Measurements from ENCODE around the gene OXER1. TPM values are rescaled to one million over a fixed set of nuclear protein-coding genes. Genes with fewer than 3 reads are reported as not detected.
A peak's percentile ranks its signal among the peaks of the same experiment; 100 is the strongest.

OXER1 gene
- total and polyA plus RNA-seq, 2 of the 13 experiments (the other 11 are each of a cell fraction or from before 2014, with no cell fraction given) = 8.0 to 9.0 TPM

- TF ChIP-seq ELK4 (CRISPR knock-in tag; IDR thresholded peaks at IDR 0.05; ENCODE audit: borderline replicate concordance) (no peak), SNAPC4 (CRISPR knock-in tag; IDR thresholded peaks at IDR 0.05) (no peak), ZNF639 (CRISPR knock-in tag; conservative IDR thresholded peaks at IDR 0.05) (peak; percentile 82; the same call in 1 of the 2 replicates), E2F1 (CRISPR knock-in tag; IDR thresholded peaks at IDR 0.05) (no peak), HOXA7 (CRISPR knock-in tag; IDR thresholded peaks at IDR 0.05) (no peak), FOXJ3 (CRISPR knock-in tag; IDR thresholded peaks at IDR 0.05; ENCODE audit: borderline replicate concordance) (no peak), ZNF740 (CRISPR knock-in tag; IDR thresholded peaks at IDR 0.05) (no peak), GATAD1 (CRISPR knock-in tag; IDR thresholded peaks at IDR 0.05) (no peak), SKIL (CRISPR knock-in tag; IDR thresholded peaks at IDR 0.05; ENCODE audit: borderline replicate concordance) (no peak), ZBTB10 (CRISPR knock-in tag; IDR thresholded peaks at IDR 0.05; ENCODE audit: borderline replicate concordance) (peak; percentile 83; the same call in 1 of the 2 replicates), ZNF766 (CRISPR knock-in tag; IDR thresholded peaks at IDR 0.05; ENCODE audit: borderline replicate concordance) (no peak), ZFP62 (CRISPR knock-in tag; IDR thresholded peaks at IDR 0.05) (no peak), CBX1 (IDR thresholded peaks at IDR 0.05; ENCODE audit: low read depth) (no peak), ERF (CRISPR knock-in tag; IDR thresholded peaks at IDR 0.05) (no peak), SKI (IDR thresholded peaks at IDR 0.05; ENCODE audit: partially characterized antibody) (peak; percentile 44)
Observed at GRCh38 chr2:42809819-42810120, 45.8 kb upstream of the OXER1 start (continued).
